Stimulated activated CD8-positive, alpha-beta memory T cell treated with anti-CD3 and anti-CD28 coated beads, Interleukin-2, amount 100 ng/mL, for 48 hours (primary cell): Measurements from ENCODE around the gene UBE2H.
"Not testable (repeated sequence)": the region's sequence is repeated elsewhere in the genome, so short reads cannot be mapped to it uniquely, and the experiment has no call there.

Experiments
- DNase-seq, 2 donors: peaks; one replicate each; pipeline ENCODE4 v3.0.0-alpha.2; 2020; ENCODE audit warnings: low read depth in 2 of 2

The UBE2H gene

DNA sequence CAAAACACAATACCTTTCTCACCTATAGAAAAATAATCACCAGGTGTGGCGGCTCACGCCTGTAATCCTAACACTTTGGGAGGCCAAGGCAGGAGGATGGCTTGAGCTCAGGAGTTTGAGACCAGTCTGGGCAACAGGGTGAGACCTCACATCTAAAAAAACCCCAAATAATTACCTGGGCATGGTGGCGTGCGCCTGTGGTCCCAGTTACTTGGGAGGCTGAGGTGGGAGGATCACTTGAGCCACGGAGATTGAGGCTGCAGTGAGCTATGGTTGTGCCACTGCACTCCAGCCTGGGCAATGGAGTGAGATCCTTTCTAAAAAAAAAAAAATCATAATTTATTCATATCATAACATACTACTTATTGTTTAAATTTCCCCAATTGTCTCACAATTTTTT, 129.6 kb downstream of the UBE2H start:
- not testable (repeated sequence) for DNase-seq

DNA sequence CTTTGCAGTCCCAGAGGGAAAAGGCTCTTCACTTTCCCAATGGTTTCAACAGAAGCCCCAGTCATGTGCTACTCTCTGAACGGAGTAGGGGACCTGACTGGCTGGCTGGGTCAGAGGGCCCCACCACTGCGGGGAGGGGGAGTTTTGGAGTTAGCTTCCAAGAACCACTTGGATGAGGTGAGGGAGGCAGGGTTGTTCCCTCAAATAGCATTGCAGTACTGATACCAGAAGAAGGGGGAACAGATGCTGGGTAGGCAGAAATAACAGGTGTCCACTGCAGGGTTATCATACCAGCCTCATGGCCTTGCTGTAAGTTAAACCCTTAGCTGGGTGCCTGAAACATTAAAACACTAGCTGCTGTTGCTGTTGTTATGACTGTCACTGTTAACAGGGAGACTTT, 131.3 kb downstream of the UBE2H start:
- no peak for DNase-seq

GRCh38 chr7:129816742-129817141, 136.0 kb downstream of the UBE2H start:
- DNase-seq, result no peak

DNA sequence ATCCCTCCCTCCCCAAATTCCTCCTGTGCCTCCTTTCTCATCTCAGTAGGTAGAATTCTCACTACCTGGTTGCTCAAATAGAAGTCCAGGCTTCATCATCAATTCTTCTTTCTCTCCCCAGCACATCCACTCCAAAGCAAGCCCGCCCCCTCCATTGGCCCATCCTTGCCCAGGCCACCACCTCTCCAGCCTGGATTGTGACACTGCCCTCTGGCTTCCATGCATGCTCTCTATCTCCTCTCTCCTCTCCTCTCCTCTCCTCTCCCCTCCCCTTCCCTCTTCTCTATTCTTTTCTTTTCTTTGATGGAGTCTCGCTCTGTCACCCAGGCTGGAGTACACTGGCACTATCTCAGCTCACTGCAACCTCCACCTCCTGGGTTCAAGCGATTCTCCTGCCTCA, 144.9 kb downstream of the UBE2H start:
- no peak for DNase-seq

DNA sequence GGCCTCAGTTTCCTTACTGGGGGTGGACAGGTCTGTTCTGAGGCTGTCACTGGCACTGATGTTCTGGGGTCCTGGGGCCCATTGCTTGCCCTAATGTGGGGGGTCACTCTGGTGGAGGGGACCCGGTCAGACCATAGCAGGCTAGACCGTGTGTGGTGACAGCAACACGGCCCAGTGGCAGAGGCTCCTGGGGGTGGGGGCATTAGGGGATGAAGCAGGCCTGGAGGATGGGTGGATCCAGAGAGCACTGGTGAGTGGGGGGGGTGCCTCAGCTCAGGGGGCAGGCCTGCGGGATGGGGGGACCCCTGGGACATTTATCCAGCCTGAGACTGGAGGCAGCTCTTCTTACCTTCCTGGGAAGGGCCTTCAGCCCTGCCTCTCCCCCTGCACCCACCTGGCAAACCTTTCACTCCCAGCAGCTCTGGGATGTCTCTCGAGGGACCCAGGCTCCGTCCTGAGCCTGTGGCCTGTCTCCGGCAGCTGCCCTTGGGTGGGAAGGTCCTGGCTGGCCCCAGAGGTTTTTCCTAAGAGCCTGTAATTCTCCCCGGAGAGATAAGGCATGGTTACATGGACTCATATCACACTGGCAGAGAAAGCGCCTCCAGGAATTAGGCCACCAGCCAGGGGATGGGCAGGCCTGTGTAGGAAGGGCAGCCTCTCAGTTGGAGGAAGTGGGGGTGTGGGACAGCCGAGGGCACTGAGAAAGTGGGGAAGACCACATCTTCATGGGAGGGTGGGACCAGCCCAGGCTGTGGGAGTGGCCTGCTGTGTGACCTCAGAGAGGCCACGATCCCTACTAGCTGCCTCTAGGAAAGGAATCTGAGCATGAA, 147.7 kb downstream of the UBE2H start:
- no peak for DNase-seq

- DNase-seq, result no peak
These were observed 148.5 kb downstream of the UBE2H start for GRCh38 chr7:129804111-129804889.

DNA sequence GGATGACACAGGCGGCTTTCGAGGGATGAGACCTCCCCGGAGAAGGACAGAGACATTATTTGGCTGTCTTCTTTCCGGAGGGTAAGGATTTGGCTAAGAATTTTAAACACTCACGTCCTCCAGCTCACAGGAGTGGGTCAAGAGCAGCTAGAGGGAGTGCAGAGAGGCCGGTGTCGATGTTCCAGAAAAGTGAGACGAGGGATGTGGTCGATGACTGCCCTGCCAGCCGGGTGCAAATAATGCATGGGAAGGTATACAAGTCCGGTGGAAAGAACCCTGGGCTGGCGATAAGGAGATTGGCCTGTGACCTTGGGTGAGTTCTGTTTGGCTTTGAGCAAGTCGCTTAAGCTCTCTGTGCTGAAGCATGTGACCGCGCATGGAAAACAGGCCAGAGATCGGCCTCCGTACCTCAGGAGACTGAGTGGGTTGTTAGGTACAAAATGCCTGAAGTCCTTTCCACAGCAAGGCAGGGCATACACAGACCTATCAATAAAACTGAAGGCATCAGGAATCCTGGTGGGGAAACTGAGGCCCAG, 149.1 kb downstream of the UBE2H start:
- DNase-seq, result no peak

- no peak for DNase-seq
These were observed 150.9 kb downstream of the UBE2H start for GRCh38 chr7:129801882-129802281.

DNA sequence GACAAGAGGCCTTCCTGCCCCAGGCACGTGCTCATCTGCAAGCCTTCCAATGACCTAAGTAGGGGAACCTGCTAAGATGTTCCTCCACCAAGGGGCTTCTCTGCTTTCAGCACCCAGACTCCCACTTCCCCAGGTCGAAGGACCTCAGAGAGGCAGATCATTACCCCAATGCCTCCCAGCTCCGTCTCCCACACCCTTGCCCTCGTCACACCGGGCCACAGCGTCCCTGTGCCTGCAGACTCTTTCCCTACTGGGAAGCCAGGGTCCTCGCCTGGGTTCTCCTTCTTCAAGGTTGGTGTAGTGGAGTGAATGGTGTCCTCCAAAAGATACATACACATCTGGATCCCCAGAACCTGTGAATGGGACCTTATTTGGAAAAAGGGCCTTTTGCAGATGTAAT, 151.9 kb downstream of the UBE2H start:
- no peak for DNase-seq

GRCh38 chr7:129799350-129799955, 153.3 kb downstream of the UBE2H start:
- DNase-seq, result no peak

DNA sequence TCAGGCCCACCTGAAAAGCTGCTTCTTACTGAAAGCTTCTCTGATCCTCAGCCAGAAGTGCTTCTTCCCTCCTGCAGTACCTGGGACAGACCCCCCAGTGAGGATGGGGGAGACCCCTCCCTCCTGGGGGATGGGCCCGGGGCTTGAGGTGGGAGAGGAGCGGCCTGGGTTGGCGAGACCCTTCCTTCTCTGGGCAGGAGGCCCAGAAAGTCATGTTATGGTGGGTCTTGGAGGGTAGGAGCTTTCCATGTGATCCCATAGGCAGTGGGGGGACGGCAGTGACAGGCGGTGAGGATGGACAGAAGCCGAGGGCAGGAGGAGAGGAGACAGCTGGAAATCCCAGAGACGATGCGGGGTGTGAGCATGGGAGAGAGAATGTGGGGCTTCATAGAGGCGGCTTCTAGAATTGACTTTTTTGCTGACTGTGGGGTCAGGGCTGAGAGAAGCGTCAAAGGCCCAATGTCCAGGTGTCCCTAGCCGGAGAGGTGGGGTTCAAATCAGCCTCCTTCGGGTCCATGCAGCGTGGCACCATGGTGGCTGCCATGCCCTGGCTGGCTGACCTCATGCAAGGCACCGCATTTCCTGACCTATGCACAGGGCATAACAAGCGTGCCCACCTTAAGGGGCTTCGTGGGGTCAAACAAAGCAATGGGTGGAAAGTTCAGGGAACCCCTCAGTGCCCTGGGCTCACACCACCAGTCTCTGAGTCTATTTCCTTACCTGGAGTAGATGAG, 154.0 kb downstream of the UBE2H start:
- DNase-seq, result no peak

DNA sequence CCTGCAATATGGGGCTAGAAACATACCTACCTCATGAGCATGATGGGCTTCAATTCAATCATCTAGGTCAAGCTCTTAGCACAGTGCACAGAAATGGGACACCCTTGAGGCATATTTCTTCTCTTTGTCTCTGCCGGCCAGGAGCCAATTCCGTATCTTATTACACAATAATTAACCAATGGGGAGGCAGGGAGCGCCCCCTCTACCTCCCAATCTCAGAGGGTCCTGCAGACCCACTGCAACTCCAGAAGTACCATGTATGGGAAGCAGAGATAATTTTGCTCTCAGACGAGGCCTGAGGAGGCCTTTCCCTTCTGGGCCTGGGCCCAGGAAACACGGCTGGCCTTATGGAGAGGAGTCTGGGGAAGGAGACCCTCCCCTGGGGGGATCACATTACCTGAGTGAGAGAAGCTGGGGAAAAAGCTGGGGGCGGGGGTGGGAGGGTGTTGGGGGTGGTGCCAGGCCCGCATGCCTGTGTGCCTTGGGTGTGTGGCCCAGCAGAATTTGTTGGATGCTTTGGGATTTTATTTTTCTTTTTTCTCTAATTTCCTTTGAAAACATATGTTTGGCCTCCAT, 155.5 kb downstream of the UBE2H start:
- no peak for DNase-seq

GRCh38 chr7:129796186-129796775, 156.5 kb downstream of the UBE2H start:
- DNase-seq, result no peak

- not testable (repeated sequence) for DNase-seq
These were observed 158.3 kb downstream of the UBE2H start for GRCh38 chr7:129794461-129794860.

DNA sequence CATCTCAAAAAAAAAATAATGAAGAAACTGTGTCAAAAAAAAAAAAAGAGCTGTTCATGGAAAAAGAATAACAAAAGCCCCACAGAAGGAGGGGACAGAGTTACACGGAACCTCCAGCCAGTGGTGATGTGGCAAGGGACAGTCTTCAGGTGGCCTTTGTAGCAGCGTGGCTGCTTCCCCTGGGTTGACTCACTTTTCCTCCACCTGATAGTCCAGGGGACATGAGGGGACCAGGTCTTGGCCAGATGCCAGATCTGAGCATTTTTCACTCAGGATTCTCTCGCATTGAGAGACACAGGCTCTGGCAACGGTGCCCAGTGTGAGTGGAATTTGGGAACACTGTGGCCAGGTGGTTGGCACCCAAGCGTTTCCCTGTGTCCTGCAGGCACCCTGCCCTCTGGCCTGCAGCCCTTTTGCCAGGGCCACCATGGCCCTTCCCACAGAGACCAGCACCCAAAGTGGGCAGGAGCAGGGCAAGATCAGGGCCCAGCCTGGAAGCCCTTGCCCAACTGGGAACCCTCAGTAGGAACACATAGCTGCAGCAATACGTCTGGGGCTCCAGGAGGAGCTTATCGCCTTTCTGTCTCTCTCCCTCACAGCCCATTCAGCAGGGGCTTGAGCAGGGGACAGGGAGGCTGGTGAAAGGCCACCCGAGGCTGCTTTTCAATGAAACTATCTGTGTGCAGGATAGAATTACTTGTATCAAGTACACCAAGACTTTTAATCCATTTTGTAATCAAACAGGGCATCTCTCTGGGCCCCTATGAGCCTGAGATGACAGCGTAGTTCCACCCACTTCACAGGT, 159.1 kb downstream of the UBE2H start:
- DNase-seq, result no peak

GRCh38 chr7:129792721-129793120, 160.0 kb downstream of the UBE2H start:
- DNase-seq, result no peak

- no peak for DNase-seq
These were observed 162.6 kb downstream of the UBE2H start for GRCh38 chr7:129790136-129790535.

DNA sequence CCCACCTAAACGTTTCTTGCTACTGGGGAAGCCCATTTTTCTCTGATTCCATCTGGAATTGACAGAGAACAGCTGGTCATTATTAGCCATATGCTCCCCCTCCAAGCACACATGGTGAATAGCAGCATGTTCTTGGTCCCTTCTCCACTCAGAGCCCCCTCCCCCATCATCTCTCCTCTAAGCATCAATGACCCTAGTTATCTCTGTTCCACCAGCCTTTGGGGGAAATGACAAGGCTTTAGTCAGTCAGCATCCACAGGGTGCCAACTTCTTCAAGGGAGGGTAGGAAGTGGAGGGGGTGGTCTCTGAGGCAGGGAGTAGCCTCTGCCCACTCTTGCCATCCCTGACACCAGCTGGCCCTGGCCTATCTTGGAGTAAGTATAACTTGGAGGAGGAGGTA, 163.1 kb downstream of the UBE2H start:
- no peak for DNase-seq

DNA sequence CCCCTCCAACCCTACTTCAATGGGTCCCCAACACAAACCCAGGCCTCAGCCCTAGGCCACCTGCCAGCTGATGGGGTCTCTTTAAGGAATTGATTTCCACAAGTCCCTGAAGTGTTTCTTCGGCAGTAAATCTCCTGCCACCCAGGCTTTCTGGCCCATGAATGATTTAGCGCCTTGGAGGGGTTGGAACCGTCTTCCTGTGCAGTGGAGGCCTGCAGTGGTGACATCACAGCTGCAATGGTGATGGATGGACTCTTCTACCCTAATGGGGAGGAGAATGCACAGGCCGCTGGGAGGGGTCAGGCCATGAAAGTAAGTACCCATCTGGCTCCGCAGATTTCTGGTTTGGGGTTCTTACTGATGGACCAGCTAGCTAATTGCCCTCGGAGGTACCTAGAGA, 163.8 kb downstream of the UBE2H start:
- no peak for DNase-seq
